Bronchial epithelial cell (primary cell): ENCODE data around the gene FAM72B. TPM values are rescaled to one million over a fixed set of nuclear protein-coding genes. Genes with fewer than 3 reads are reported as not detected.
"Not testable (repeated sequence)": the region's sequence is repeated elsewhere in the genome, so short reads cannot be mapped to it uniquely, and the experiment has no call there.

ENCODE experiments used
- DNase-seq: peaks from one replicate; pipeline ENCODE4 v3.0.0-alpha.2; 2010; ENCODE audit warnings: low read depth
- FAIRE-seq: peaks from 2 replicates; lab custom pipeline; 2011; peaks lifted over from hg19 to GRCh38; lab: Jason Lieb, UNC
- H3K27me3 ChIP-seq: 2 replicates; pipeline ENCODE4 v1.5.1; 2011; ENCODE audit warnings: low read length; ENCODE audit not compliant: control insufficient read depth, insufficient read depth
- H3K36me3 ChIP-seq: 2 replicates; pipeline ENCODE4 v1.5.1; 2011; ENCODE audit warnings: low read length; ENCODE audit not compliant: control insufficient read depth, insufficient read depth
- H3K4me3 ChIP-seq: 2 replicates; pipeline ENCODE4 v1.5.1; 2011; ENCODE audit warnings: mild to moderate bottlenecking, low read depth, low read length, control low read depth
- total RNA-seq: library from RNA; depleted of rRNA; stranded (reverse); fragments of >200 nt; gene quantifications from 2 replicates; pipeline ENCODE4 v1.2.1, GENCODE V29; 2014

Gene FAM72B
- total RNA-seq, 1 donor from 2014 or later: not detected

DNA sequence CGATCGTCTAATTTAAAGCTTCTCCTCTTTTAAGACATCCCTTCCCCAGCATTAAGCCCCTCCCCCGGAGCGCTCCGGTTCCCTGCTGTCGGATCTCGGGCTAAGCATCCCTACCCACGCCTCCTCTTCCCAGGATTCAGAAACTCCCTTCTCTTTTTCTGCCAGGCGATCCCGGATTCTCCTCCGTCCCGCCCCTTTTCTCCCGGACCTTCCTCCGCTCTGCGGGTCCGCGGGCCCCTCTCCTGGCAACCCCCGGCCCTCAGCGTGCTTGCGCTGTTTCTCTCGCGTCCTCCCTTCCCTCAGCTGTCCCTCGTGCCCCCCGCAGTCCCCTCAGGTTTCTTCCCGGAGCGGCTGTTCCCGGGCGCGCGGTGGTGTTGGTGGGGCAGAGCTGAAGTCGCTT lies 273 bp downstream of the FAM72B start:
- not testable (repeated sequence) for H3K36me3 ChIP-seq, H3K27me3 ChIP-seq, FAIRE-seq, DNase-seq
- H3K4me3 ChIP-seq: peak overlapping the region; percentile 36

DNA sequence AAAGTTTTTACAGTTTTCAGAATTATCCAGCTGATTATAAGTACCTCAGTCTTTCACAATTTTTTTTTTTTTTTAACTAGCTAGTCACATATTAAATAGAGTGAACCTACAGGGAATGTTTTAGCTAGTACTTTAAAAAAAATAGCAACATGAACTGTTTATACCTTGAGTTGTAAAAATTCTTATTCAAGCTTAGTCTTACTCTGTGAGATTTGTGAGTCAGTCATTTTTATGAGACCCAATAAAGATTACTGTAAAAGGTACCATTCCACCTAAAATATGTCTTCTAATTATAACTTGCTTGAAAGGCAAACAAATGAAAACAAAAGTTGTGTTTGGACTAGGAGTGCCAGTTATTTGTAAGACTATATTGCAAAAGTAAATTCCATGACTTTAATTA lies 5.9 kb downstream of the FAM72B start:
- not testable (repeated sequence) for H3K36me3 ChIP-seq, FAIRE-seq, H3K4me3 ChIP-seq, DNase-seq, H3K27me3 ChIP-seq

- H3K36me3 ChIP-seq, FAIRE-seq: not testable (repeated sequence)
Measured at GRCh38 chr1:121176649-121177048, 7.5 kb downstream of the FAM72B start.

GRCh38 chr1:121168152-121168668 lies 15.9 kb downstream of the FAM72B start:
- H3K4me3 ChIP-seq, H3K27me3 ChIP-seq, DNase-seq, FAIRE-seq, H3K36me3 ChIP-seq: not testable (repeated sequence)

More at GRCh38 chr1:121176649-121177048, 7.5 kb downstream of the FAM72B start:
- not testable (repeated sequence) for H3K4me3 ChIP-seq, DNase-seq, H3K27me3 ChIP-seq

GRCh38 chr1:121167225-121167738 lies 16.9 kb downstream of the FAM72B start:
- H3K4me3 ChIP-seq, H3K36me3 ChIP-seq, H3K27me3 ChIP-seq, FAIRE-seq: not testable (repeated sequence)
- DNase-seq: peak; percentile 19

DNA sequence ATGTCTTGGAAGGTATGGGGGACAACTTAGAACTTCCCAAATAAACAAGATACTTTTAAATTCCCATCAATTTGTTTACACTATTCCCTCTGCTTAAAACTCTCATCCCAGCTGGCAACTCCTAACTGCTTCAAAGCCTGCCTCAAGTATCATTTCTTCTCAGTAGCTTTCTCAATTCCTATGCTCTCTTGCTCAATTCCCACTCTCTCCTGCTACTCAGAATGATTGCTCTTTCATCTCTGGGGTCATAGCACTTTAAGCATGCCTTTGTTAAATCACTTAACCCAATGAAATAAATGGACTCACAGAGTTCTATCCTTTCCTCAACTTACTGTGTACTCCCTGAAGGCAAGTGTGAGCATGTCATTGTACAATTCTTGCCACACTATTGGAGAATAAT lies 18.8 kb downstream of the FAM72B start:
- not testable (repeated sequence) for H3K27me3 ChIP-seq, H3K4me3 ChIP-seq, FAIRE-seq, H3K36me3 ChIP-seq
- DNase-seq: peak; percentile 20

DNA sequence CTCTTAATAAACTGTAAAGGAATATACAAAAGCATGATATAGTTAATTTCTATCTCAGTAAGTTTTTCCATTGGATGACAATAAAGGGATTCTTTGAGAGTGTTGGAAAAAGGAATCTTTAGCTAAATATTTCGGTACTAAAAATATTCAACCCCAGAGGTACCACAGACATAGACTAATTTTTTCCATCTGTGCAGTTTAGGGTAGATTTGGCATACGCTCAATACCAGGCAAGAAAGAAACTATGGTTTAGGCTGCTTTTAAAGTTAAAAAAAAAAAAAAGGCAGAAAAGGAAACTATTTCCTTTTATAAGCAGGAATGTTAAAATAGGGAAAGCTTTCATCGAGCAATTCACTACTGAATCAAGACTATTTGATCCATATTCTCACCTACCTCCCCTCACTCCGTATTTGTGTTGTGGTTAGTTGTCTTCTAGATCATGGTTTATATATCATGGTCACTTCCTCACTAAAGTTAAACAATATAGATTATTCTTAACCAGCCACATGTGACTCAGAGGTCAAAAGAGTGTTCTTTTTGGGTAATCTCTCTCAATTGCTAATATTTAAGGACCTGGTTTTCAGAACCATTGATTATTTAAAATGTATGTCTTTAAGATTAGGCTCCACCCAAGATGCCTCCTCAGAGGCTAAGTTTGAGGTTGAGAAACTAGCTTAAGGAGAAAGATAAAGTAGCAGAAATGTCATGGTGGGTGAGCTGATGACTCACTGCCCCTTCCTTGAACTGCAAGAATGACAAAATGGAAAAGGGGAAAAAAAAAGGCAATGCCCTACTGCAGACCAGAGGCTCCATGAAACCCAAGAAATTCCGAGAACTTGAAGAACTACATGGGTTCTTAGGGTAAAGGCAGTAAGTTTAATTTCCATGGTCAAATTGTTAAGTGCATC lies 20.0 kb downstream of the FAM72B start:
- H3K27me3 ChIP-seq, H3K4me3 ChIP-seq, FAIRE-seq, H3K36me3 ChIP-seq: not testable (repeated sequence)
- DNase-seq: peak; percentile 29

DNA sequence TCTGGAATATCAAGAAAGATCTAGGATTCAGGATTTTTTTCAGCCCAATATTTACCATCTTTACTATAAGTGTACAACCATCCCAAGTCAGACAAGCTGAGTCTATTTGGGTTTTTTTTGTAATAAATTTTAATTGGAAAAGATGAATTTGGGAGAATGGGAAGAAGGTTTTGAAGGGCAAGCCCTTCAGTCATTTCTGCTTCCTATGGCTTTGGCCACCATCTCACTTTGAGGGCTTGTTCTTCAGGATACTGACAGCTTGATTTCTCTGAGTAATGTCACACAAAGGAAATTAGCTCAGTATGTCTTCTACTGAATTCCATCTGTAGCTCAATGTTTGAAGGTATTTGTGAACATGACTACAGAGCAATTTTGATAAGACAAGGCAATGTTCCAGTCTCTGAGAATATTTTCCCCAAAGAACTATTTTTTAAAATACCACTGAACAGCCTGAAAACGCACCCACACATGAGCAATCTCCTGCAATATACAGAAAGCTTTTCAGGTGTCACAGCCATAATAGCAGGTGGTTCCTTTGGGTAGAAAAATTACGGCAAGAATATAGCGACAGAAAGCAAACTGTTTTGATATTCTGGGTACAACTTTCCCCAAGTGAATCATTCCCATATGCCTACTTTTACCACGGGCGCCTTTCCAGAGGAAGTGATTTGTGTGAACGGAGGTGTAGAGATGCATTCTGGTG lies 22.8 kb downstream of the FAM72B start:
- not testable (repeated sequence) for H3K4me3 ChIP-seq, DNase-seq, H3K36me3 ChIP-seq, FAIRE-seq, H3K27me3 ChIP-seq

DNA sequence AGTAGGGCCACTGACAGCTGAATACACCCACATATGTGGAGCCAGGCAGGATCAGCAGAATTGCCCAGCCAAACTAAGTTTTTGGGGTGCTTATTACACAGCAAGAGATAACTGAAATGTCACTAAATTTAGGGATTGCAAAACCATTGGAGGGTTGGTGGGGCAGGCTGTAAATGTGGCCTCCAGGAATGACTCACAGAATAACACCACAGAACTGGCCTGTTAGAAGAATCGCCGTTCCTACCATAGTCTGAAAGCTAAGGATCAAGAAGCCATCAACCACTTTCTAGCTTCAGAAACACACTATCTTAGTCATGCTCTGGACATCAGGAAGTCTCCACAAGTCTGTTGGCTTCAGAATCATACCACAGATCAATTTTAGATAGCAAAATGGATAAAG lies 24.0 kb downstream of the FAM72B start:
- not testable (repeated sequence) for H3K27me3 ChIP-seq, DNase-seq, H3K36me3 ChIP-seq, FAIRE-seq, H3K4me3 ChIP-seq

GRCh38 chr1:121157609-121158008 lies 26.5 kb downstream of the FAM72B start:
- not testable (repeated sequence) for H3K27me3 ChIP-seq, H3K4me3 ChIP-seq, H3K36me3 ChIP-seq, FAIRE-seq, DNase-seq

GRCh38 chr1:121156958-121157603 lies 27.1 kb downstream of the FAM72B start:
- H3K36me3 ChIP-seq, FAIRE-seq, DNase-seq, H3K27me3 ChIP-seq, H3K4me3 ChIP-seq: not testable (repeated sequence)
